PC-3 (cell line): ENCODE data around the gene KSR2. TPM values are rescaled to one million over a fixed set of nuclear protein-coding genes. Genes with fewer than 3 reads are reported as not detected.

ENCODE experiments used
- ATAC-seq: fragments of 200-7000 bp; cut with Tn5 transposase; 2 replicates; pipeline ENCODE4 v1.9.1; 2020; ENCODE audit warnings: mild to moderate bottlenecking, moderate library complexity
- BruUV-seq: library from RNA; stranded (reverse); fragments of 400-500 nt; replicated peaks from 2 replicates; lab custom pipeline; 2021; lab: Mats Ljungman, UMichigan
- CTCF ChIA-PET: fragments of 300-600 bp; sonication (Branson Sonifier 250); formaldehyde crosslinking; loops from one replicate; lab custom pipeline; 2022; ENCODE audit warnings: antibody characterized with exemption; lab: Charles Lee
- POLR2A ChIA-PET: fragments of 300-600 bp; sonication (Branson Sonifier 250); formaldehyde crosslinking; loops from one replicate; lab custom pipeline; 2022; ENCODE audit warnings: antibody characterized with exemption; ENCODE audit not compliant: unreplicated experiment; lab: Charles Lee
- DNase-seq: peaks from one replicate; pipeline ENCODE4 v3.0.0-alpha.2; 2015
- H2AFZ ChIP-seq: fragments of 300-600 bp; sonication (generic); 2 replicates; pipeline ENCODE4 v1.6.0; 2016; ENCODE audit warnings: antibody characterized with exemption, low read length
- H3F3A ChIP-seq: fragments of 300-600 bp; sonication (generic); one replicate; pipeline ENCODE4 v1.6.0; 2017; ENCODE audit warnings: antibody characterized with exemption, low read length, control low read depth, mild to moderate bottlenecking; ENCODE audit not compliant: unreplicated experiment
- H3K27ac ChIP-seq: fragments of 300-600 bp; sonication (generic); 2 replicates; pipeline ENCODE4 v1.5.1; 2016; ENCODE audit warnings: mild to moderate bottlenecking, low read length
- H3K27me3 ChIP-seq: fragments of 300-600 bp; sonication (generic); 2 replicates; pipeline ENCODE4 v1.6.1; 2016; ENCODE audit warnings: low read length, mixed read lengths
- H3K36me3 ChIP-seq: fragments of 300-600 bp; sonication (generic); 2 replicates; pipeline ENCODE4 v1.6.1; 2016; ENCODE audit warnings: low read depth, mixed run types, low read length, mixed read lengths
- H3K4me1 ChIP-seq: fragments of 300-600 bp; sonication (generic); 2 replicates; pipeline ENCODE4 v1.5.1; 2016; ENCODE audit warnings: low read length; ENCODE audit not compliant: insufficient read depth
- H3K4me2 ChIP-seq: fragments of 300-600 bp; sonication (generic); 2 replicates; pipeline ENCODE4 v1.6.0; 2016; ENCODE audit warnings: low read length
- H3K4me3 ChIP-seq: fragments of 300-600 bp; sonication (generic); 2 replicates; pipeline ENCODE4 v1.5.1; 2016; ENCODE audit warnings: mild to moderate bottlenecking, low read length, mixed read lengths
- H3K79me2 ChIP-seq: fragments of 300-600 bp; sonication (generic); 2 replicates; pipeline ENCODE4 v1.6.1; 2017; ENCODE audit warnings: low read length, mixed read lengths
- H3K9ac ChIP-seq: fragments of 300-600 bp; sonication (generic); 2 replicates; pipeline ENCODE4 v1.6.0; 2016; ENCODE audit warnings: mild to moderate bottlenecking, low read length
- H3K9me2 ChIP-seq: fragments of 300-600 bp; sonication (generic); replicated peaks from 2 replicates; pipeline ENCODE4 v1.6.1; 2016; ENCODE audit warnings: mixed run types, low read length, mixed read lengths
- H3K9me3 ChIP-seq: fragments of 300-600 bp; sonication (generic); 2 replicates; pipeline ENCODE4 v1.6.1; 2016; ENCODE audit warnings: low read length, mixed read lengths
- H4K20me1 ChIP-seq: fragments of 300-600 bp; sonication (generic); 2 replicates; pipeline ENCODE4 v1.6.1; 2016; ENCODE audit warnings: low read length, mixed read lengths
- CTCF ChIP-seq: fragments of 300-600 bp; sonication (generic); conservative IDR thresholded peaks from 2 replicates; pipeline ENCODE4 v1.5.1; 2017; ENCODE audit warnings: antibody characterized with exemption, low read depth, mild to moderate bottlenecking, low read length
- EZH2 ChIP-seq: fragments of 300-600 bp; sonication (generic); IDR thresholded peaks from one replicate; pipeline ENCODE4 v1.6.1; 2017; ENCODE audit warnings: antibody characterized with exemption, mild to moderate bottlenecking, low read length; ENCODE audit not compliant: unreplicated experiment
- EZH2phosphoT487 ChIP-seq: fragments of 300-600 bp; sonication (generic); IDR thresholded peaks from 2 replicates; pipeline ENCODE4 v1.6.1; 2018; ENCODE audit warnings: mild to moderate bottlenecking, antibody characterized with exemption, low read length, borderline replicate concordance
- intact Hi-C: fragments of 100-400 bp; cut with micrococcal nuclease; formaldehyde crosslinking; loops from 2 replicates; pipeline ENCODE4 v1.9.0; 2023
- total RNA-seq: library from RNA; depleted of rRNA; stranded (reverse); fragments of >200 nt; gene quantifications from 2 replicates; pipeline ENCODE4 v1.2.3, GENCODE V29; 2014

KSR2 gene
- total RNA-seq, 1 experiment from 2014 or later: 0.80 TPM

GRCh38 chr12:117421068-117421752, 547.6 kb downstream of the KSR2 start:
- Histone ChIP-seq H2AFZ (no peak overlapping the region), H3K4me3 (no peak overlapping the region), H3K9me3 (no peaks in the 10 kb centered on the region), H3K4me2 (no peak overlapping the region), H3K36me3 (no peaks in the 10 kb centered on the region), H3K9ac (no peak overlapping the region), H3K27ac (no peak overlapping the region), H3K79me2 (no peaks in the 10 kb centered on the region), H3K27me3 (peaks cover 31% of the 10 kb centered on the region), H3K9me2 (no peaks in the 10 kb centered on the region), H4K20me1 (no peaks in the 10 kb centered on the region), H3F3A (no peaks in the 10 kb centered on the region), H3K4me1 (no peaks in the 10 kb centered on the region)
- intact Hi-C loops: no loop called here
- no TSS peak for BruUV-seq
- ATAC-seq (no peak), DNase-seq (no peak)
- TF ChIP-seq EZH2 (no peak), CTCF (no peak), EZH2phosphoT487 (no peak)
- CTCF ChIA-PET: no interaction called here
- POLR2A ChIA-PET: no interaction called here

GRCh38 chr12:117417004-117417403, 551.8 kb downstream of the KSR2 start:
- no peak for TF ChIP-seq EZH2
- no peak for TF ChIP-seq EZH2phosphoT487
- no peak for TF ChIP-seq CTCF
- Histone ChIP-seq H3K4me1 (no peaks in the 10 kb centered on the region), H3K27me3 (peaks cover 14% of the 10 kb centered on the region; the same call in 1 of the 2 replicates), H3K27ac (no peak overlapping the region), H3K4me3 (no peak overlapping the region), H3K36me3 (no peaks in the 10 kb centered on the region), H3K9ac (no peak overlapping the region), H3F3A (no peaks in the 10 kb centered on the region), H2AFZ (no peak overlapping the region), H4K20me1 (no peaks in the 10 kb centered on the region), H3K4me2 (no peak overlapping the region), H3K9me2 (no peaks in the 10 kb centered on the region), H3K79me2 (no peaks in the 10 kb centered on the region), H3K9me3 (no peaks in the 10 kb centered on the region)
- DNase-seq (no peak), ATAC-seq (no peak)
- CTCF ChIA-PET: no interaction called here
- intact Hi-C loops: no loop called here
- BruUV-seq: no TSS peak
- POLR2A ChIA-PET: no interaction called here

- Histone ChIP-seq H3K4me3 (no peak overlapping the region), H2AFZ (no peak overlapping the region), H3K9ac (no peak overlapping the region), H3K36me3 (no peaks in the 10 kb centered on the region), H3K9me3 (no peaks in the 10 kb centered on the region), H3K79me2 (no peaks in the 10 kb centered on the region), H3K27ac (no peak overlapping the region), H3K9me2 (no peaks in the 10 kb centered on the region), H3F3A (no peaks in the 10 kb centered on the region), H3K4me2 (no peak overlapping the region), H4K20me1 (no peaks in the 10 kb centered on the region), H3K27me3 (no peaks in the 10 kb centered on the region), H3K4me1 (peaks cover 8% of the 10 kb centered on the region)
- intact Hi-C loops: no loop called here
- ChIA-PET POLR2A (no interaction called here), CTCF (no interaction called here)
- DNase-seq (no peak), ATAC-seq (no peak)
- TF ChIP-seq CTCF: no peak
- TF ChIP-seq EZH2: no peak
- TF ChIP-seq EZH2phosphoT487: no peak
- BruUV-seq: no TSS peak
Measured at GRCh38 chr12:117412465-117413188, 556.2 kb downstream of the KSR2 start.
